Hepatocyte (in vitro differentiated cells): Measurements from ENCODE around the gene WHAMM.

Experiments used
- CTCF ChIP-seq: fragments of 200-600 bp; sonication (generic); IDR thresholded peaks from 2 replicates; pipeline ENCODE4 v1.5.1; 2016; ENCODE audit warnings: antibody characterized with exemption, mild to moderate bottlenecking; ENCODE audit not compliant: poor library complexity
- EZH2phosphoT487 ChIP-seq: fragments of 200-600 bp; sonication (generic); IDR thresholded peaks from one replicate; pipeline ENCODE4 v1.6.1; 2018; ENCODE audit warnings: antibody characterized with exemption, mild to moderate bottlenecking, low read depth, moderate library complexity; ENCODE audit not compliant: unreplicated experiment, severe bottlenecking

- TF ChIP-seq CTCF (no peak), EZH2phosphoT487 (no peak)
Observed at GRCh38 chr15:82792068-82792467, 17.4 kb upstream of the WHAMM start.
